CD4-positive, alpha-beta T cell treated with Interleukin-17A for 4 hours (primary cell): ENCODE data around the gene CNOT6.

ENCODE experiments used
- DNase-seq: peaks from one replicate; pipeline ENCODE4 v3.0.0-alpha.2; 2020; ENCODE audit warnings: mixed read lengths

The CNOT6 gene

DNA sequence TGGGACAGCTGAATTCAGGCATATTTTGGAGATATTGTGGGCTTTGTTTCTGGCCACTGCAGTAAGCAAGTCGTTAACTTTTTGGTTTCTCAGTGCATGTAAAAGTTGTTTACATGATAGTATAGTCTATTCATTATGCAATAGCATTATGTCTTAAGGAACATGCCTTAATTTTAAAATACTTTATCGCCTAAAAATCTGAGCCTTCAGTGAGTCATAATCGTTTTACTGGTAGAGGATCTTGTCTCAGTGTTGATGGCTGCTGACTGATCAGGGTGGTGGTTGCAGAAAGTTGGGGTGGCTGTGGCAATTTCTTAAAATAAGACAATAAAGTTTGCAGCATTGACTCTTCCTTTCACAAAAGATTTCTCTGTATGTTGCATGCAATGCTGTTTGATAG lies 92.0 kb downstream of the CNOT6 start:
- no peak for DNase-seq

DNA sequence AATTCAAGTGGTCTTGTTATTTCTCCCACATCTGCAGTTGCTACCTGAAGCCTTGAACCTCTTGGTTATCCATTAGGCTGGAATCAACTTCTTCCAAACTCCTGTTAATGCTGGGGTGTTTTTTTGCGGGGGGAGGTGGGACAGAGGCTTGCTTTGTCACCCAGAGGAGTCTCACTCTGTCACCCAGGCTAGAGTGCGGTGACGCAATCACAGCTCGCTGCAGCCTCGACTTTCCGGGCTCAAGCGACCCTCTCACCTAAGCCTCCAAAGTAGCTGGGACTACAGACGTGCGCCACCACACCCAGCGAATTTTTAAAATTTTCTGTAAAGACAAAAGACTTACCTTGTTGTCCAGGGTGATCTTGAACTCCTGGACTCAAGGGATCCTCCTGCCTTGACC lies 92.7 kb downstream of the CNOT6 start:
- no peak for DNase-seq

DNA sequence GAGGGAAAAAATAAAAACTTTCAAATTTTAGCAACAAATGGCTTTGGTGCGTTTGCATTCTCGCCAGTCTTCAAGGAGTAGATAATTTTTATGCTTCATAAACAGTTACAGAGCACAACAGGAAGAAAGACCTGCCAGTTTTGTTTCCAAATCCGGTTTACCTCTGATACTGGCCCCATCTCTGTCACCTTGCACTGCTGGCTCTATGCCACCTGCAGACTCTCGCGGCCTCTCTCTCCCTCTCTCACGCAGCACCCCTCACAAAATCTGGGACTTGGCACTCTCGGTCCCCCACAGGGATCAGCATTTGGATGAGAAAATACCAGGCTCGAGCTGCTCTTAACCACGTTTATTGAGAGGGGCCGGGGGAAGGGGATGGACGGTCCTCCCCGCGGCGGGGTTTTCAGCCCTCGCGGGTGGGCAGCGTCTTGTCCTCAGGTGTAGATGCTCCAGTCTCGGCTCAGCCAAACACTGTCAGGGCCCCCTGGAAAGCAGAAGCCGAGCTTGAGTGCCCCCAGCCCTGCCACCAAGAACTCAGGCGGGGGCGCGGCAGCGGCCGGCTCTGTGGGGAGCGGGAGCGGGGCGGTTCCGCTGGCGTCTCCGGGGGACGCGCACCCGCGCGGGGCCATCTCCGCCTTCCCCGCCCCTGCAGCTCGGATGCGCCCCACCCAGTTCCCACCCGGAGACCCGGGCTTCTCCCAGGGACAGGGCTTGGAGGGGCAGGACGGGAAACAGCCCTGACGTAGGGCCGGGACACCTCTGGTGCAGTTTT lies 95.8 kb downstream of the CNOT6 start:
- no peak for DNase-seq

DNA sequence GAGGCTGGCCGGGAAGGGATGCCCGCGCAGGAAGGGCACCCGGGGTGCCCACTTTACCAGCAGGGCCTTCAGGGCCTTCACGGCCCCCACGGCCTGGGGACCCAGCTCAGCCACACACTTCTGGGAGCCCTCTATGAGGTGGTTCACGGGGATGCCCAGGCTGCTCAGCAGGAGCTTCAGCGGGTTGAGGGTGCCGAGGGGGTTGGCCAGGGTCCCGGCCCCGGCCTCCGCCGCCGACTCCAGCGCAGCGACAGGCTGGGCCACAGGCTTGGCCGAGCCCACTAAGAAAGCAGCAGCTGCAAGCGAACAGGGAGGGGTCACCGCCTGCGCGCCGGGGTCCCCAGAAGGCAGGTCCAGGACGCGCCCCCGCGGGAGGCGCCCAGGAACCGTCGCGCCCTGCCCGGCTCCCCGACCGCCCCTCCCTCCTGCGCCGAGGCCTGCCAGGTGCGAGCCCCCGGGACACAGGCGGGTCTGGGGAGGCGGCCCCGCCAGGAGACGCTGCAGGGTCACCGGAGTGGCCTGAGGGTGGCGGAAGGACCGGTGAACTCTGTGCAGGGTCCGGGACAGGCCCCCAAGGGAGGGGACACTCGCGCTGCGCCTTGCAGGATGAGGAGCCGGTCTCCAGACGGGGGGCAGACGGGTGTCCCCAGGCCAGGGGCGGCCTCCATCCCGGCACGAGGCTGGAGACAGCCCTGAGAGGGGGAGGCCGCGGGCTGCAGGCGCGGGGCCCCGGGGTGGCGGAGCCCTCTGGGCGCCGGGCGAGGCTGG lies 96.5 kb downstream of the CNOT6 start:
- DNase-seq, result no peak

DNA sequence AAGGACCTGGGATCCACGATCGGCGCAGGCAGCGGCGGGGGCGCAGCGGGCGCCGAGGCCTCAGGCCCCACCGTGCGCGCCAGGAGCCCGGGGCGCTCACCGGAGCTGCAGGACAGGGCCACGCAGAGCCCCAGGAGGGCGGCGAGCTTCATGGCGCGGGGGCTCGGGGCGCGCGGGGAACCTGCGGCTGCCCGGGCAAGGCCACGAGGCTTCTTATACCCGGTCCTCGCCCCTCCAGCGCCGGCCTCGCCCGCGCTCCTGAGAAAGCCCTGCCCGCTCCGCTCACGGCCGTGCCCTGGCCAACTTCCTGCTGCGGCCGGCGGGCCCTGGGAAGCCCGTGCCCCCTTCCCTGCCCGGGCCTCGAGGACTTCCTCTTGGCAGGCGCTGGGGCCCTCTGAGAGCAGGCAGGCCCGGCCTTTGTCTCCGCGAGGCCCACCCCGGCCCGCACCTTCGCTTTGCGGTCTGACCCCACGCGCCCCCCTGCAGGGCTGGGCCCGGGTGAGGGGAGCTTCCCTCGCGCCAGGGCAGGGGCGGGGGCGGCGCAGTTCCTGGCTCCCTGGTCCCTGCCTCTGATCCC lies 97.2 kb downstream of the CNOT6 start, which contains the start of gene SCGB3A1:
Gene SCGB3A1 (minus strand): TSS at position 189 of the 577 bp plus-strand sequence. CDS start 37 bp downstream, at position 152.
- DNase-seq, result no peak

DNA sequence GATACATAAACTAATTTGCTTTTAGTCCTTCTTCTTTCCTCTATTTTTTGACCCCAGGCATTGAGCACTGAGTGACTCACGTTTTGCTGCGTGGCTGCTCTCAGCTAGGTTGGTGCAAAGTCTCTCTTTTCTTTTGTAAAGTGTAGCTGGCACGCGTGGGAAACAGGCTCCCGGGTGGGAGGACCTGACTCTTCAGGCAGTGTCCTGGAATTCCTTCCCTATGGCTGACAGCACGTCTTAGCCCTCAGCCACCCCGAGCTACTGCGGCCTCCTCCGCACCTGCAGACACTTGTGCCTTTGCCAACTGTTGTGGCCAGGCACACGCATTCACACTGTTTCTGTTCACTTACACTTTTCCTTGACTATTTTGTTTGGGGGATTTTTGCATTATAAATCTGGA lies 98.0 kb downstream of the CNOT6 start:
- DNase-seq, result no peak

DNA sequence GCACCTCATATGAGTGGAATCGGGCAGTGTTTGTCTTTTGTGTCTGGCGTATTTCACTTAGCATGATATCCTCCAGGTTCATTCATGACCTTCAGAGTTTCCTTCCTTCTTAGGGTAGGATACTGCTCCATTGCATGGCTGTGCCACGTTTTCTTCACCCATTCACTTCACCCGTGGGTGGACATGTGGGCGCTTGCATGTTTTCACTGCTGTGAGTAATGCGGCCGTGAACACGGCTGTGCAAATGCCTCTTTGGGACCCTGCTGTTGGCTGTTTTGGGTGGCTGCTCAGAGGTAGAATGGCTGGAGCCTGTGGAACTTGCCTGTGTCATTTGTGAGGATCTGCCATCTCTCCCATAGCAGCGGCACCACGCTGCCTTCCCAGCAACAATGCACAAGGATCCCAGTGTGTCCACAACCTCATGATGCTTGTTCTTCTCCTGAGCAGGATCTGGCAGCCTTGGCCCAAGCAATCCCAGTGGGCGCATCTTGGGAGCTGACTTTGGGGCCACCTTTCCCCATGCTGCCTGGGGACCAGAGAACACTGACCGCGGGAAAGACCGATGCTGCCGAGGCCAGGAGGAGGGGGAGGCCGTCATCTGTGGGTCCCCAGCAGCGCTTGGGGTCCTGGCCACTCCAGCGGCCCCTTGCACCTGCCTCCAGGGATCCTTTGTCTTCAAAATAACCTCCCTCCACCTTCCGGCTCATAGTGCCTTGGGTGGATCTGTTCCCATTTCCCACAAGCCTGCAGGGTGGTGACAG lies 99.4 kb downstream of the CNOT6 start:
- DNase-seq, result no peak

DNA sequence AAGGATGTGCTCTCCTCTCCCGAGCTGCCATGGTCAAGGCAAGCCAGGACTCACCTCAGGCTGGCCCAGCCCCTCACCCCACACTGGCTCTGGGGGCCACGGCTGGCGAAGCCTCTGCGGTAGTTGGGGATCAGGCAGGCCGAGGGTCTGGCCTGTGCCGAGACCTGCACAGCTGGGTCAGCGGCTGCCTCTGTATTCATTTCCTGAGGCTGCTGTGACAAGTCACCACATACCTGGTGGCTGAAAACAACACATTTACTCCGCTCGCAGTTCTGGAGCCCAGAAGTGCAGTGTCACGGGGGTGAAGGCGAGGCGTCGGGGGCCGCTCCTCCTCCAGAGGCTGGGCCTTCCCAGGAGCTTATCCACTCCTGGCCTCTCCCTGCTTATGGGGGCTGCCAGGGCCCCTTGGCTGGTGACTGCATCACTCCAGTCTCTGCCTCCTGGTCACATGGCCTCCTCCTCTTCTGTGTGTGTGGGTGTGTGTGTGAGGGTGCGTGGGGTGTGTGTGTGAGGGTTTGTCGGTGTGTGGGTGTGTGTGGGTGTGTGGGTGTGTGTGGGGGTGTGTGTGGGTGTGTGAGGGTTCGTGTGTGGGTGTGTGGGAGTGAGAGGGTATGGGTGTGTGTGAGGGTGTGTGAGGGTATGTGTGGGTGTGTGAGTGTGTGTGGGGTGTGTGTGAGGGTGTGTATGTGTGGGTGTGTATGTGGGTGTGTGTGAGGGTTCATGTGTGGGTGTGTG lies 100.3 kb downstream of the CNOT6 start:
- no peak for DNase-seq

DNA sequence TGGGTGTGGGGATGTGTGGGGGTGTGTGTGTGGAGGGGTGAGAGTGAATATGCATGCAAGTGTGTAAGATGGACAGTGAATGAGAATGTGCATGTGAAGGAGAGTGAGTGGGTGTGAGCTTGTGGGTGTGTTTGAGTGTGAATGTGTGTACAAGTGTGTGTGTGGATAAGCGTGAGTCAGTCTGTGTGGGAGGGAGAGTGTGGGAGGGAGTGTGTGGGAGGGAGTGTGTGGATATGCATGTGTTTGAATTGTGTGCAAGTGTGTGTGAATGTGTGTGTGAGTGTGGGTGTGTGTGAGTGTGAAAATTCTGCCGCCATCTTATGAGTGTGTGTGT lies 100.8 kb downstream of the CNOT6 start:
- no peak for DNase-seq

DNA sequence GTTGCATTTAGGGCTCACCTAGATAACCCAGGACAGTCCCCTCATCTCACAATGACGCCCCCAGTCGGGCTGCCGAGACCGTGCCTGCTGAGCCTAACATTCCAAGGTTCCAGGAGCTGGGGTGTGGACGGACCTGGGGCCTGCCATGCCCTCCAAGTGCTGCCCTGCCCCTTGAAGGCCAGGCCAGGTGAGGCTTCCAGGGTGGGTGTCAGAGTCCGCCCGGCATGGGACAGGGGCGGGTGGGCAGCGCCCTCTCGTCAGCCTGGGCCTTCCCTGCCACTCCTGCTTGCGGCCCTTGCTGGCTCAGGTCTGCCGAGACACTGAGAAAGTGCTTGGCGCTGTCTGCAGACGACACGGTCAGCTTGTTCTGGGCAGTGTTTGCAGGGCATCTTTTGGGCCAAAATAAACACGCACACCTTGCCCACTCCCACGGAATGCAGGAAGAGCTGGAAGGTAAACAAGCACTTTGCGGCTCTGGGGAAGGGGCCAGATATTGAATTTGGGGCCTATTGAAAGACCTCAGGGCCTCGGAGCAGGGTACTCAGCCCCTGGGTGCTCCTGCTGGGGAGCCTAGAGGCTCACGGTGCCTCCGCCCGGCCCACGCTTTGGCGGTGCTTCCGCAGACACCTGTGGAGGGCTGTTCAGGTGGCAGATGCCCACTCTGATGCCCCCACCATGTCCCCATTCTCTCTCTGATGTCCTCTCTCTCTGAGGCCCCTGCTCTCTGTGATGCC lies 101.4 kb downstream of the CNOT6 start:
- no peak for DNase-seq

DNA sequence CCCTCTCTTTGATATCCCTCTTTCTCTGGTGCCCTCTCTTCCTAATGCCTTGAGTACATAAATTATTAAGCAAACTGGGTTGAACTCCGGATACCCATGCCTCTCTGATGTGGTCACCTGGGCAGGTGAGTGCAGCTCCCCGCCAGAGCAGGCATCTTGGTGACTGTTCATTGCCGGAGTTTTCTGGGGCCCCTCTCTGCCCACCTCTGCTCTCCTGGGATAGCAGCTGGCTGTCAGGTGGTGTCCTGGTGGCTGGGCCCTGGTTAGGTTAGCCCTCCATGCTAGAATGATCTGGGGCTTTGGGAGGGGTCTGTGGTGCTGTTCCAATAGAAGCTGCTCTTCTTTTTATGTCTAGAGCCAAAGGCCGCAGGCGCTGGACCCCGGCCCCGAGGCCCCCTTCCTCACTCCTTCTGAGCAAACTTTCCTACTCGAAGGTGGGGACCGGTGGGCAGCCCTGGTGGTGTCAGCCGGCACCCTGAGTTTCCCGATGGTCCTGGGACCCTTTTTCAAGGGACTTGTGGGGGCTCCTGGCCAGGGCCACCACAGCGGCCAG lies 102.0 kb downstream of the CNOT6 start:
- DNase-seq, result no peak

DNA sequence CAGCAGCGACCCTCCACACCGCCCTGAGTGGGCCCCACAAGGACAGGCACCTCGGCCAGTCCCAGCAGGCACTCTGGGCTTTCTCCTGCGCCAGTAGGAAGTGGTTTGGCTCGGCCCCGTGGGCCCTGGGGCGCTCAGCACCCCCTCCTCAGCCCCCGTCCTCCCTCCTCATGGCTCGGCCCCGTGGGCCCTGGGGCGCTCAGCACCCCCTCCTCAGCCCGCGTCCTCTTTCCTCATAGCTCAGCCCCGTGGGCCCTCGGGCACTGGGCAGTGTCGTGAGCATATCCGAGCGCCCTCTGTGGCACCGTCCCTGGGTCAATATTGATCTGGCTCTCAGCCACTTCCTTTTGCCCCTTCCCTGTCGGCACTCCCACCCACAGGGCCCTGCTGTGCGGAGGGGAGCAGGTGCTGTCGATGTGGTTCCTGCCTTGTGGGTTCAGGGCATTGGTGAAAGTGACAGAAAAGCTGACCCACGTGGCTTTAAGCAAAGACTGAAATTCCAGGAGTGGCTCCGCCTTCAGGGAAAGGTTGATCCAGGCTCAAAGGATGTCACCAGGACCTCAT lies 102.6 kb downstream of the CNOT6 start:
- DNase-seq, result no peak

DNA sequence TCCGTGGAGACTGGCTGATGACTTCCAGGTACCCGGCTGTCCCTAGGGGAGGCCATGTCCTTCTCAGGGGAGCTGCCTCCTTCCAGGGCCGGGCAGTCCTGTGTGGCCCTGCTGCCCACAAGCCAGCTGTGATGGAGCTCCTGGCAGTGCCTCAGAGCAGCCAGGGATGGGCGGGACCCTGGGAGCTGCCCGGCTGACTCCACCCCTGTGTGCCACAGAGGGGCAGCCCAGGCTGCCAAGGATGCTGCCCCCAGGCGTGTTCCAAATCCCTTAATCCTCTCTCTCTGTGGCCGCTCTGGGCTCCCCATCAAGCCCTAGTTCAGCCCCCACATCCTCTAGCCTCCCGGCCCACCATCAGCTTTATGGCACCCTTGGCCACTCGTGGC lies 104.1 kb downstream of the CNOT6 start:
- DNase-seq, result no peak

DNA sequence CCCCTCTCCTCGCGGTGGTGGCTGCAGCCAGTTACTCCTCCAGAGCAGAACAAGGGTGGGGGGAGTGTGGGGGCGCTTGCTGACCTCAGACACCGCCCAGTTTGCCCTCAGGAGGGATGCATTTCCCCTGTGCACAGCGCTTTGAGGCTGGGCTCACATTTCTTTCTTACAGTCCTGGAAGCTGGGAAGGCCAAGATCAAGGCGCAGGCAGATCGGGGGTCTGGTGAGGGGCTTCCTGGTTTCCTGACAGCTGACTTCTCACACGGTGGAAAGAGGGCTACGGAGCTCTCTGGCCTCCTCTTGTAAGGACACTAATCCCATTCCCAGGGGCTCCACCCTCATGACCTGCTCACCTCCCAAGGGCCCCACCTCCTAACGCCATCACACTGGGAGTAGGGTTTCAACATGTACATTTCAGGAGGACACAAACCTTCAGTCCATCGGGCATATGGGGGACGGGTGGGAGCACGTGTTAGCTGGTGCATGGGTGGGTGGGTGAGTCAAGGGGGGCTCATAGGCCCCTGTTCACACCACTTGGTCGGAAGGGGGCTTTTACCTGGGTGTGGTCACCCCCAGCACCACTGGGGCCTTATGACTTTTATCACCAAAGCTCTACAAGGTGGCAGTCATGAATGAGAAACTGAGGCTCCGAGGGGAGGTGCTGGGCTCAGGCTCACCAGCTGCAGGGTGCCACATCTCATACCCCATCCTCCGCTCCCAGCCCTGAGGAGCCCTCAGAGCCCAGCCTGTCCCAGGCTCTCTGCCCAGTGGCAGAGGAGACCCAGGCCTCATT lies 104.8 kb downstream of the CNOT6 start:
- DNase-seq, result no peak

DNA sequence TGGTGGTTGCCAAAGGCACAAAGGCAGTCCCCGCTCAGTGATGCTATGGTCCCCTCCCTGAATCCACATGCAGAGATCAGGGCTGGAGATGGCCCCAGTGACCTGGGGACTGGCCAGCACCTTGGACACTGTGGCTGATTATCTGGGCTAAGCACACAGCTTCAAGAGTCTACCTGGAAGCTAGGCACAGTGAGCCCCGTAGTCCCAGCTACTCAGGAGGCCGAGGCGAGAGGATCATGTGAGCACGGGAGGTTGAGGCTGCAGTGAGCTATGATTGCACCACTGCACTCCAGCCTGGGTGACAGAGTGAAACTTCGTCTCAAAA lies 105.4 kb downstream of the CNOT6 start:
- no peak for DNase-seq

DNA sequence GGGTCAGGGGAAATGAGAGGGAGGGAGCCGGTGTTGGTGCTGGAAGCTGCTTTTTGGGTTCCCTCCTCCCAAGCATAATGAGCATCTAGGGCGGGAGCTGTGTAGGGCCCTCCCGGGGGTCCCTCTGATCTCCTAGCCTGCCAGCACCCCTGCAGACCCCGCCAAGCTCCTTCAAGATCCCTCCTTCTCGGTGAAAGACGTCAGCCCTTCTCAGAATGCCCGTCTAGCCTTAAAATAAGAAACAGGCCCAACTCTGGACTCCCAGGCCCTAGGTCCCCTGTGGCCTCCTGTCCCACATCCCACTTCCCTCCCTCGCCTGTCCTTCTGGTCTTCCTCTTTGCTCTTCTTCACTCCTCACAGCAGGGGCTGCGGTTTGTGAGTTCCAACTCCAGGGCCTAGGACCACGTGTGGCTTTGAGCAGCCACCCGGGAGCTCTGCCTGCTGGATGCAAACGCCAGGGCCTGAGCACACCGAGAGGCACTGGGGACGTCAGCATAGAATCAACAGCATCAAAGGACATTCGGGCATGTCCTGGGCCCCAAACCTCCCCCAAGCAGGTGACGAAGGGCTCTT lies 105.9 kb downstream of the CNOT6 start:
- no peak for DNase-seq

DNA sequence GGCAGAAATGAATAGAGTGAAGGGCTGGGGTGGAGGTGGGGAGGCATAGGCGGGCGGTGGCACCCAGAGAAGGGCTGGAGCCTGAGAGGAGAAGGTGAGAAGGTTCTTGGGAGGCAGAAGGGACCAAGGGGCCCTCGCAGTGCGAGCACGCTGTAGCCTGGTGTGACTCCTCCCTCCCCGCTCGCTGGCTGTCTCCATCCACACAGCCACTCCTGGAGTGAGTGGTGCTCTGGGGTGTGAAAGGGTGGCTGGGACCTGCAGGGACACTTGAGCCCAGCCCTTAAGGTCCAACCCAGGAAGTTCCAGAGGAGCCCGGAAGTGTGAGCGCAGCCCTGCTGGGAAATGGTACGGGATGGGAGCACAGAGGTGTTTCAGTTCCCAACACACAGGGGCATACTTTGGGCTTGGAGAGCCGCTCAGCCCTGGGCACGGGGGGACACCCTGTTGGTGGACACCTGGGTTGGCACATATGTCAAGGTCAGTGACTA lies 106.4 kb downstream of the CNOT6 start:
- DNase-seq, result no peak

DNA sequence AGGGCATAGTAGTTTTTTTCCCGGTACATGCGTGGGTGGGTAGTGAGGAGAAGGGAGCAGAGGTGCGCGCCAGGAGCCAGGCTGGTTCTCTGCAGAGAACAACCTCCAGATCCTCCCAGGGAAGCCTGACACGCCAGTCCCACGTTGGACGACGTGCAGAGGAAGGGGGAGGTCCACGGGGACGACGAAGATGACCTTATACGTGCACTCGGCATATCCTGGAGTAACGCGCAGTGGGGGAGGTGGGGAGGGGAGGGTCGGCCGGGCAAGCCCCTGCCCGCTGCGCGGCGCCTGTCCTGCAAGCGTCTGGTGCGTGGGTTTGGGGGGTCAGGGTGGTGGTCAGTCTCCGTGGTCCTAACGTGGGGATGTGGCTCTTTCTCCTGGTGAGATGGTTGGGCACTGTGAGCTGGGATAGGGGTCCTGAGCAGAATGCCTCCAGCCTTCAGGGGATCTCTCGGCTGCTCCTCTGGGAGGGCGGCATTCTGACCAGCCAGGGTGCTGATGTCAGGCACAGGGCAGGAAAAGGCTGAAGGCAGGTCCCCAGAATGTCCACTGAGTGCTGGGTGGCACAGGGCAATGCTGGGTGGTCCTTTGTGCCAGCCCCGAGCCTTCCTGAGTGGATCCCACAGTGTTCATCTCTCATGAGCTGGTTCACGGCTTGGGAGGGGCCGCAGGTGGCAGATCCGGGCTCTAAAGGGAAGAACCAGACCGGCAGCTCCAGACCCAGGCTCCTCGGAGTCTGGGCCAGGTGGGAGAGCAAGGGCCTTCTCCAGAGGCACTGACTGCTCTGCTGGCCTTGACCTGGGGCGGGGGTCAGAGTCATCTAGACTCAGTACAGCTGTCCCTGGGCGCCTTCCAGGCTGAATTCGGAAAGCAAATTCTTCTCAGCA lies 107.7 kb downstream of the CNOT6 start:
- DNase-seq, result no peak
